PC-9 (cell line): ENCODE measurements around the gene KCNRG. TPM values are rescaled to one million over a fixed set of nuclear protein-coding genes. Genes with fewer than 3 reads are reported as not detected.

Source experiments
- BruUV-seq: library from RNA; stranded (reverse); fragments of 400-500 nt; replicated peaks from 2 replicates; lab custom pipeline; 2021; lab: Mats Ljungman, UMichigan
- CTCF ChIA-PET: fragments of 300-600 bp; sonication (Branson Sonifier 250); formaldehyde crosslinking; loops from one replicate; lab custom pipeline; 2022; ENCODE audit warnings: antibody characterized with exemption; lab: Charles Lee
- POLR2A ChIA-PET: fragments of 300-600 bp; sonication (Branson Sonifier 250); formaldehyde crosslinking; loops from one replicate; lab custom pipeline; 2022; ENCODE audit warnings: antibody characterized with exemption; ENCODE audit not compliant: unreplicated experiment; lab: Charles Lee
- DNase-seq, 2 experiments: peaks; one replicate each; pipeline versions ENCODE4 v3.0.0 to v3.0.0-alpha.2; 2015 to 2022; ENCODE audit warnings: mixed read lengths in 1 of 2
- H2AFZ ChIP-seq: fragments of 200-600 bp; sonication (generic); 2 replicates; pipeline ENCODE4 v1.8.1; 2017; ENCODE audit warnings: antibody characterized with exemption
- H3F3A ChIP-seq: fragments of 200-600 bp; sonication (generic); 2 replicates; pipeline ENCODE4 v1.8.1; 2017; ENCODE audit warnings: antibody characterized with exemption, mild to moderate bottlenecking, low read depth; ENCODE audit not compliant: insufficient read depth
- H3K27ac ChIP-seq: fragments of 200-600 bp; sonication (generic); 2 replicates; pipeline ENCODE4 v1.6.1; 2016; ENCODE audit warnings: mixed run types
- H3K27me3 ChIP-seq: fragments of 200-600 bp; sonication (generic); 2 replicates; pipeline ENCODE4 v1.6.1; 2016; ENCODE audit warnings: low read depth, mixed run types; ENCODE audit not compliant: insufficient read depth
- H3K36me3 ChIP-seq: fragments of 200-600 bp; sonication (generic); 2 replicates; pipeline ENCODE4 v1.6.1; 2016; ENCODE audit warnings: low read depth, mixed run types
- H3K4me1 ChIP-seq: fragments of 200-600 bp; sonication (generic); replicated peaks from 2 replicates; pipeline ENCODE4 v1.6.1; 2016; ENCODE audit warnings: mixed run types; ENCODE audit not compliant: insufficient read depth
- H3K4me2 ChIP-seq: fragments of 200-600 bp; sonication (generic); 2 replicates; pipeline ENCODE4 v1.6.1; 2017; ENCODE audit warnings: mixed run types
- H3K4me3 ChIP-seq: fragments of 200-600 bp; sonication (generic); 2 replicates; pipeline ENCODE4 v1.6.1; 2016; ENCODE audit warnings: mixed run types
- H3K79me2 ChIP-seq: fragments of 200-600 bp; sonication (generic); 2 replicates; pipeline ENCODE4 v1.6.1; 2017; ENCODE audit warnings: low read depth, mixed run types
- H3K9me2 ChIP-seq: fragments of 200-600 bp; sonication (generic); 2 replicates; pipeline ENCODE4 v1.8.1; 2017; ENCODE audit warnings: mild to moderate bottlenecking; ENCODE audit not compliant: insufficient read depth
- H3K9me3 ChIP-seq: fragments of 200-600 bp; sonication (generic); 2 replicates; pipeline ENCODE4 v1.8.1; 2016; ENCODE audit warnings: low read depth; ENCODE audit not compliant: insufficient read depth
- H4K20me1 ChIP-seq: fragments of 200-600 bp; sonication (generic); 2 replicates; pipeline ENCODE4 v1.8.1; 2017; ENCODE audit not compliant: insufficient read depth
- CTCF ChIP-seq: fragments of 200-600 bp; sonication (generic); conservative IDR thresholded peaks from 2 replicates; pipeline ENCODE4 v1.6.1; 2017; ENCODE audit warnings: mixed run types, antibody characterized with exemption, mild to moderate bottlenecking, moderate library complexity
- EZH2 ChIP-seq: fragments of 200-600 bp; sonication (generic); IDR thresholded peaks from 2 replicates; pipeline ENCODE4 v1.8.0; 2017; ENCODE audit warnings: antibody characterized with exemption, low read depth
- intact Hi-C: fragments of 100-400 bp; cut with micrococcal nuclease; formaldehyde crosslinking; loops from one replicate; pipeline ENCODE4 v1.10.0; 2022; ENCODE audit not compliant: unreplicated experiment
- total RNA-seq: library from RNA; stranded (reverse); gene quantifications from 2 replicates; pipeline ENCODE4 v1.2.3, GENCODE V29; 2021

Gene KCNRG
- total RNA-seq, 1 experiment from 2014 or later, result 0.41 TPM

- no peaks in the 10 kb centered on the region for H3K4me1 ChIP-seq
- no peak for DNase-seq
- ChIA-PET POLR2A (no interaction called here), CTCF (no interaction called here)
- no peak for TF ChIP-seq EZH2
- TF ChIP-seq CTCF, result no peak
- no peaks in the 10 kb centered on the region for H4K20me1 ChIP-seq
- no peak overlapping the region for H3K27ac ChIP-seq
- H3K4me3 ChIP-seq, result no peak overlapping the region
- no peaks in the 10 kb centered on the region for H3K9me3 ChIP-seq
- peaks cover 12% of the 10 kb centered on the region for H3F3A ChIP-seq
- no peak overlapping the region for H3K4me2 ChIP-seq
- H3K36me3 ChIP-seq, result no peaks in the 10 kb centered on the region
- H2AFZ ChIP-seq, result no peak overlapping the region
- no peaks in the 10 kb centered on the region for H3K79me2 ChIP-seq
- H3K9me2 ChIP-seq, result no peaks in the 10 kb centered on the region
- no TSS peak for BruUV-seq
- intact Hi-C loops, result no loop called here
- H3K27me3 ChIP-seq, result no peaks in the 10 kb centered on the region
Measured at GRCh38 chr13:50030315-50030714, 15.1 kb downstream of the KCNRG start.

DNA sequence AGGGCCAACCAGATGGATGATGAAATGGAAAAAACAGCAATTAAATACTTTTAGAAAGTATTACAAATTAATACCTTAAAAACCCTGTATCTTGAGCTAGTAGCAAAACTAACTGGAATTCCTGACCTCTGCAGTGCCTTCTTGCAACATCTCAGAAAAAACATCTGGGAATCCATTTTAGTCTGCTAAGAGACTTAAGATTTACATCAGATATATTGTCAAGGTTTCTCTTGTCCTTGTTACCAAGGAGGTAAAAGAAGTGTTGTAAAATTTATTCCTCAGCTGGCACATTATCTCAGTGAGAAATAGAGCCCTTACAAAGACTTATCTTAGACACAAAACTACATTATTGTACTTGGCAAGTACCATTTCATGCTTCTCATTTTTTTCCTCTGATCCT lies 18.5 kb downstream of the KCNRG start:
- intact Hi-C loops, result no loop called here
- BruUV-seq, result no TSS peak
- no peaks in the 10 kb centered on the region for H3K36me3 ChIP-seq

DNA sequence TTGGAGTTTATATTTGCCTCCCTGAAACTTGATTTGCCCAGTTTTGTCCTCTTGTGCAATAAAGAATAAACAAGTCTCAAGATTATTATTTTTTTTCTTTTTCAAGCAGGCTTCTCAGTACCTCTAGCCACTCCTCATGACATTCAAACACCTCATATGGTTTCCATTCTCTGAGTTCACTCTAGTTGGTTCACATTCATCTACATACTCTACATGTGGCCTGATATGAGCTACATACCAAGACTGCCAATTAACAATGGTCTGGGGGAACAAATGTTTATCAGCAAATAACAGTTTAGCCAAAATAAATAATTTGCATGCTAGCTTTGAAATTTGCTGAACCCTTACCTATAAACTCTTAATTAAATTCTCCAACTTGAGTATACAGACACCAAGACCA lies 22.5 kb downstream of the KCNRG start:
- Histone ChIP-seq H2AFZ (no peak overlapping the region), H3K4me2 (no peak overlapping the region), H3K79me2 (no peaks in the 10 kb centered on the region), H3K4me1 (no peaks in the 10 kb centered on the region), H3F3A (peaks cover 9% of the 10 kb centered on the region; the same call in 1 of the 2 replicates), H3K9me3 (no peaks in the 10 kb centered on the region), H3K27me3 (no peaks in the 10 kb centered on the region), H3K36me3 (peaks cover 4% of the 10 kb centered on the region; the same call in 1 of the 2 replicates), H3K27ac (no peak overlapping the region), H3K4me3 (no peak overlapping the region), H3K9me2 (no peaks in the 10 kb centered on the region), H4K20me1 (no peaks in the 10 kb centered on the region; the same call in 1 of the 2 replicates)
- ChIA-PET CTCF (interaction anchor here (1.3 kb wide), 1 partner anchor 874 kb away, joined by 3 read pairs; no protein-coding TSS in a partner anchor), POLR2A (no interaction called here)
- intact Hi-C loops, result no loop called here
- no TSS peak for BruUV-seq
- TF ChIP-seq EZH2, result no peak
- DNase-seq, result no peak

More for the DNA sequence above, 18.5 kb downstream of the KCNRG start:
- Histone ChIP-seq H4K20me1 (no peaks in the 10 kb centered on the region), H3K9me2 (no peaks in the 10 kb centered on the region), H3K4me1 (no peaks in the 10 kb centered on the region), H3F3A (peaks cover 12% of the 10 kb centered on the region), H3K79me2 (no peaks in the 10 kb centered on the region), H3K4me2 (no peak overlapping the region), H3K9me3 (no peaks in the 10 kb centered on the region), H3K27ac (no peak overlapping the region), H3K27me3 (no peaks in the 10 kb centered on the region), H2AFZ (no peak overlapping the region), H3K4me3 (no peak overlapping the region)
- DNase-seq, result no peak
- CTCF ChIA-PET, result no interaction called here
- no peak for TF ChIP-seq EZH2
- TF ChIP-seq CTCF, result no peak
- POLR2A ChIA-PET, result no interaction called here

GRCh38 chr13:50038266-50038665 lies 23.0 kb downstream of the KCNRG start:
- Histone ChIP-seq H3K9me3 (no peaks in the 10 kb centered on the region), H3K79me2 (no peaks in the 10 kb centered on the region), H3K4me2 (no peak overlapping the region), H3K4me1 (no peaks in the 10 kb centered on the region), H4K20me1 (no peaks in the 10 kb centered on the region; the same call in 1 of the 2 replicates), H3K27ac (no peak overlapping the region), H3K4me3 (no peak overlapping the region), H2AFZ (no peak overlapping the region), H3K9me2 (no peaks in the 10 kb centered on the region), H3K27me3 (no peaks in the 10 kb centered on the region), H3K36me3 (peaks cover 4% of the 10 kb centered on the region; the same call in 1 of the 2 replicates), H3F3A (peaks cover 13% of the 10 kb centered on the region; the same call in 1 of the 2 replicates)
- TF ChIP-seq CTCF (no peak), EZH2 (no peak)
- POLR2A ChIA-PET, result no interaction called here
- intact Hi-C loops, result no loop called here
- CTCF ChIA-PET, result interaction anchor here (1.3 kb wide), 1 partner anchor 874 kb away, joined by 3 read pairs; no protein-coding TSS in a partner anchor
- no peak for DNase-seq
- BruUV-seq, result no TSS peak
